GM23338 (cell line): ENCODE data around the gene LRRC4. TPM values are rescaled to one million over a fixed set of nuclear protein-coding genes. Genes with fewer than 3 reads are reported as not detected.

Experiments
- ATAC-seq: fragments of 200-7000 bp; cut with Tn5 transposase; 3 replicates; pipeline ENCODE4 v1.9.1; 2020
- DNase-seq: peaks from one replicate; pipeline ENCODE4 v3.0.0-alpha.2; 2015; ENCODE audit warnings: low spot score
- H2AFZ ChIP-seq: fragments of 200-600 bp; sonication (generic); 2 replicates; pipeline ENCODE4 v1.8.0; 2016; ENCODE audit warnings: antibody characterized with exemption, mild to moderate bottlenecking, moderate library complexity
- H3F3A ChIP-seq: fragments of 200-600 bp; sonication (generic); replicated peaks from 2 replicates; pipeline ENCODE4 v1.8.0; 2017; ENCODE audit warnings: antibody characterized with exemption, mixed run types, low read depth
- H3K27ac ChIP-seq: fragments of 200-600 bp; sonication (generic); 2 replicates; pipeline ENCODE4 v1.6.1; 2016; ENCODE audit warnings: low read depth
- H3K27me3 ChIP-seq: fragments of 200-600 bp; sonication (generic); 2 replicates; pipeline ENCODE4 v1.8.0; 2016; ENCODE audit warnings: mild to moderate bottlenecking, mixed run types, moderate library complexity; ENCODE audit not compliant: insufficient read depth
- H3K36me3 ChIP-seq: fragments of 200-600 bp; sonication (generic); 2 replicates; pipeline ENCODE4 v1.8.0; 2016; ENCODE audit warnings: mild to moderate bottlenecking; ENCODE audit not compliant: insufficient read depth
- H3K4me1 ChIP-seq: fragments of 200-600 bp; sonication (generic); 2 replicates; pipeline ENCODE4 v1.8.0; 2016; ENCODE audit warnings: mild to moderate bottlenecking, moderate library complexity; ENCODE audit not compliant: insufficient read depth
- H3K4me2 ChIP-seq: fragments of 200-600 bp; sonication (generic); 2 replicates; pipeline ENCODE4 v1.7.1; 2017; ENCODE audit warnings: mixed run types
- H3K4me3 ChIP-seq: fragments of 200-600 bp; sonication (generic); 2 replicates; pipeline ENCODE4 v1.6.1; 2016; ENCODE audit warnings: mixed run types
- H3K79me2 ChIP-seq: fragments of 200-600 bp; sonication (generic); replicated peaks from 2 replicates; pipeline ENCODE4 v1.8.0; 2017; ENCODE audit warnings: mild to moderate bottlenecking; ENCODE audit not compliant: insufficient read depth
- H3K9me2 ChIP-seq: fragments of 200-600 bp; sonication (generic); 2 replicates; pipeline ENCODE4 v1.8.0; 2017; ENCODE audit not compliant: insufficient read depth
- H4K20me1 ChIP-seq: fragments of 200-600 bp; sonication (generic); replicated peaks from 2 replicates; pipeline ENCODE4 v1.8.0; 2017; ENCODE audit warnings: mild to moderate bottlenecking; ENCODE audit not compliant: insufficient read depth
- H3K27ac Mint-ChIP-seq: 2 replicates; pipeline ENCODE4 v1.8.0; 2020; ENCODE audit warnings: inconsistent platforms, mild to moderate bottlenecking, moderate library complexity, mixed read lengths
- H3K27me3 Mint-ChIP-seq: 3 replicates; pipeline ENCODE4 v1.8.0; 2022; ENCODE audit warnings: low read depth, mild to moderate bottlenecking, moderate library complexity, mixed read lengths, inconsistent platforms; ENCODE audit not compliant: insufficient read depth, poor library complexity
- H3K36me3 Mint-ChIP-seq: 3 replicates; pipeline ENCODE4 v1.8.0; 2021; ENCODE audit warnings: low read depth, mild to moderate bottlenecking, inconsistent platforms, moderate library complexity, mixed read lengths
- H3K4me1 Mint-ChIP-seq: 3 replicates; pipeline ENCODE4 v1.8.0; 2020; ENCODE audit warnings: mild to moderate bottlenecking, inconsistent platforms, mixed read lengths
- H3K4me3 Mint-ChIP-seq: 3 replicates; pipeline ENCODE4 v1.8.0; 2021; ENCODE audit warnings: moderate library complexity, mild to moderate bottlenecking, inconsistent platforms, mixed read lengths
- H3K9me3 Mint-ChIP-seq: 3 replicates; pipeline ENCODE4 v1.8.0; 2020; ENCODE audit warnings: moderate library complexity, mild to moderate bottlenecking, inconsistent platforms, mixed read lengths
- CREB1 ChIP-seq: fragments of 250-450 bp; sonication (Bioruptor Pico); IDR thresholded peaks from 2 replicates; pipeline ENCODE4 v1.5.0; 2020; ENCODE audit warnings: low read depth, mild to moderate bottlenecking, moderate library complexity
- EZH2 ChIP-seq: fragments of 200-600 bp; sonication (generic); IDR thresholded peaks from one replicate; pipeline ENCODE4 v1.8.0; 2017; ENCODE audit warnings: antibody characterized with exemption, mild to moderate bottlenecking, low read depth; ENCODE audit not compliant: unreplicated experiment
- JUNB ChIP-seq: IDR thresholded peaks from one replicate; pipeline ENCODE4 v1.6.1; 2016; ENCODE audit warnings: antibody characterized with exemption; ENCODE audit not compliant: unreplicated experiment
- POLR2AphosphoS5 ChIP-seq: IDR thresholded peaks from 2 replicates; pipeline ENCODE4 v1.6.1; 2016; ENCODE audit warnings: antibody characterized with exemption, low read depth
- REST ChIP-seq: IDR thresholded peaks from one replicate; pipeline ENCODE4 v1.6.1; 2018; ENCODE audit warnings: antibody characterized with exemption; ENCODE audit not compliant: unreplicated experiment
- STAT1 ChIP-seq: IDR thresholded peaks from one replicate; pipeline ENCODE4 v1.6.1; 2016; ENCODE audit warnings: antibody characterized with exemption; ENCODE audit not compliant: unreplicated experiment
- ZNF114 ChIP-seq: fragments of 250-450 bp; sonication (Bioruptor Pico); IDR thresholded peaks from 2 replicates; pipeline ENCODE4 v1.5.0; 2020; ENCODE audit warnings: mild to moderate bottlenecking, moderate library complexity
- ZNF331 ChIP-seq: fragments of 250-450 bp; sonication (Bioruptor Pico); IDR thresholded peaks from 2 replicates; pipeline ENCODE4 v1.5.0; 2020; ENCODE audit warnings: low read depth, mild to moderate bottlenecking, moderate library complexity
- polyA plus RNA-seq: library from polyadenylated mRNA; unstranded; fragments of >200 nt; fragmentation: Nextera tagmentation; extraction: Ambion mirVana; gene quantifications from 2 replicates; pipeline ENCODE4 v1.2.1, GENCODE V29; 2016
- total RNA-seq: library from RNA; depleted of rRNA; stranded (reverse); fragments of >200 nt; shearing (Covaris generic); gene quantifications from 2 replicates; pipeline ENCODE4 v1.2.3, GENCODE V29; 2014
- TF ChIP-seq, protein P1 (sequence below): IDR thresholded peaks from 2 replicates; pipeline ENCODE4 v1.6.1; 2016; ENCODE audit warnings: antibody characterized with exemption
- TF ChIP-seq, protein P2 (sequence below), 2 experiments: fragments of 200-600 bp in 1 of 2; sonication (generic) in 1 of 2; conservative IDR thresholded peaks; 2 replicates each; pipeline versions ENCODE4 v1.5.1 to v1.6.1; 2016 to 2017; ENCODE audit warnings: antibody characterized with exemption in 2 of 2, low read depth in 2 of 2, mild to moderate bottlenecking in 2 of 2, moderate library complexity in 1 of 2

The LRRC4 gene
- total and polyA plus RNA-seq, 2 experiments from 2014 or later, result 1.9 to 5.2 TPM

DNA sequence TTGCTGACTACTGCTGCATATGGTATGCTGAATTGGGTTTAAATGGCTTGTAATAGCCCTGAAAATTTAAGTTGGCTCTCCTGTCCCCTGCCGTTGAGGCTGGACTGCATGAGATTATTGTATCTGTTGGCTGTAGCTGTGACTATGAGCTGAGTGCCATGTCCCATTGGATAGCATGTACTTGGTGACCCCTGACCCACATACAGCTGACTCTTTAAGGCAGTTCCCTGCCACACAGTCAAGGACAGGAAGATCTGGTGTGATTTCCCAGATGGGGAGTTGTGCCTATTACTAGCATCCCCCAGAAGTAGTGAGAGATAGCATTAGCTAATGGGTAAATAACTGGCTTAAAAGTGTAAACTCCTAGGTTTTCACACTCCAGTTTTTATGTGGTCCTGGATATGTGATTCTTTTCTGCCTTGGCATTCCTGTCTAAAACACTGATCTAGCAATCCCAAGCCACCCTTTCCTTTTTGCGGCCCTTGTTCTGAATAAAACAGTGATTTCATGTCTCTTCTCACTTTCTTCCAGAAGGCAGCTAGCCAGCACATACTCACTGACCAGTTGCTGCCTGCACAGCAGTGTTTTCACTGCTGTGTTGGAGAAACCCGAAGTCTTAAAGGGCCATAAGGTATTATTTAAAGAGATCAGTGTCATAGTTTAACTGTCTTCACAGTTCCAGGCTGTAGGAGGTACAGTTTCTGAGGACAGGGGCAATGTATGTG, 35.9 kb downstream of the LRRC4 start:
- Histone ChIP-seq H3K27me3 (no peaks in the 10 kb centered on the region), H4K20me1 (peaks cover 6% of the 10 kb centered on the region; the same call in 1 of the 2 replicates), H3F3A (no peaks in the 10 kb centered on the region), H3K36me3 (peaks cover 8% of the 10 kb centered on the region), H3K79me2 (peaks cover 6% of the 10 kb centered on the region), H3K9me2 (no peaks in the 10 kb centered on the region), H2AFZ (no peak overlapping the region), H3K27ac (peak overlapping the region; percentile 74; the same call in 1 of the 2 replicates), H3K4me1 (peaks cover 17% of the 10 kb centered on the region), H3K4me2 (no peak overlapping the region), H3K4me3 (no peak overlapping the region)
- Mint-ChIP-seq H3K4me1 (peaks cover 42% of the 10 kb centered on the region), H3K9me3 (no peaks in the 10 kb centered on the region), H3K27ac (peak overlapping the region; percentile 38; the same call in 1 of the 2 replicates), H3K36me3 (peaks cover 15% of the 10 kb centered on the region), H3K4me3 (no peak overlapping the region), H3K27me3 (peaks cover 2% of the 10 kb centered on the region)
- no peak for TF ChIP-seq POLR2AphosphoS5
- TF ChIP-seq STAT1, result no peak
- TF ChIP-seq, protein P1, sequence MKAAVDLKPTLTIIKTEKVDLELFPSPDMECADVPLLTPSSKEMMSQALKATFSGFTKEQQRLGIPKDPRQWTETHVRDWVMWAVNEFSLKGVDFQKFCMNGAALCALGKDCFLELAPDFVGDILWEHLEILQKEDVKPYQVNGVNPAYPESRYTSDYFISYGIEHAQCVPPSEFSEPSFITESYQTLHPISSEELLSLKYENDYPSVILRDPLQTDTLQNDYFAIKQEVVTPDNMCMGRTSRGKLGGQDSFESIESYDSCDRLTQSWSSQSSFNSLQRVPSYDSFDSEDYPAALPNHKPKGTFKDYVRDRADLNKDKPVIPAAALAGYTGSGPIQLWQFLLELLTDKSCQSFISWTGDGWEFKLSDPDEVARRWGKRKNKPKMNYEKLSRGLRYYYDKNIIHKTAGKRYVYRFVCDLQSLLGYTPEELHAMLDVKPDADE, result no peak
- no peak for DNase-seq
- no peak; the same call in 1 of the 3 replicates for ATAC-seq

- Histone ChIP-seq H3K4me2 (no peak overlapping the region), H3K4me1 (peaks cover 17% of the 10 kb centered on the region), H3K9me2 (no peaks in the 10 kb centered on the region), H3F3A (no peaks in the 10 kb centered on the region), H4K20me1 (peaks cover 7% of the 10 kb centered on the region; the same call in 1 of the 2 replicates), H3K36me3 (peaks cover 8% of the 10 kb centered on the region), H3K27me3 (no peaks in the 10 kb centered on the region), H3K27ac (no peak overlapping the region), H3K4me3 (no peak overlapping the region), H3K79me2 (peaks cover 6% of the 10 kb centered on the region), H2AFZ (no peak overlapping the region)
- no peak for ATAC-seq
- Mint-ChIP-seq H3K9me3 (no peaks in the 10 kb centered on the region), H3K27ac (no peak overlapping the region), H3K27me3 (peaks cover 2% of the 10 kb centered on the region), H3K36me3 (peaks cover 15% of the 10 kb centered on the region), H3K4me3 (no peak overlapping the region), H3K4me1 (peaks cover 42% of the 10 kb centered on the region)
- TF ChIP-seq EZH2 (no peak), ZNF114 (no peak), CREB1 (CRISPR knock-in tag) (no peak), REST (no peak), POLR2AphosphoS5 (no peak), ZNF331 (no peak), STAT1 (no peak), JUNB (no peak)
- TF ChIP-seq, protein P2, sequence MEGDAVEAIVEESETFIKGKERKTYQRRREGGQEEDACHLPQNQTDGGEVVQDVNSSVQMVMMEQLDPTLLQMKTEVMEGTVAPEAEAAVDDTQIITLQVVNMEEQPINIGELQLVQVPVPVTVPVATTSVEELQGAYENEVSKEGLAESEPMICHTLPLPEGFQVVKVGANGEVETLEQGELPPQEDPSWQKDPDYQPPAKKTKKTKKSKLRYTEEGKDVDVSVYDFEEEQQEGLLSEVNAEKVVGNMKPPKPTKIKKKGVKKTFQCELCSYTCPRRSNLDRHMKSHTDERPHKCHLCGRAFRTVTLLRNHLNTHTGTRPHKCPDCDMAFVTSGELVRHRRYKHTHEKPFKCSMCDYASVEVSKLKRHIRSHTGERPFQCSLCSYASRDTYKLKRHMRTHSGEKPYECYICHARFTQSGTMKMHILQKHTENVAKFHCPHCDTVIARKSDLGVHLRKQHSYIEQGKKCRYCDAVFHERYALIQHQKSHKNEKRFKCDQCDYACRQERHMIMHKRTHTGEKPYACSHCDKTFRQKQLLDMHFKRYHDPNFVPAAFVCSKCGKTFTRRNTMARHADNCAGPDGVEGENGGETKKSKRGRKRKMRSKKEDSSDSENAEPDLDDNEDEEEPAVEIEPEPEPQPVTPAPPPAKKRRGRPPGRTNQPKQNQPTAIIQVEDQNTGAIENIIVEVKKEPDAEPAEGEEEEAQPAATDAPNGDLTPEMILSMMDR (conservative IDR thresholded peaks at IDR 0.05; ENCODE audit: low read depth in 2 of 2), result no peak
- TF ChIP-seq, protein P1, result no peak
- DNase-seq, result no peak
Measured at GRCh38 chr7:127993987-127994386, 37.2 kb downstream of the LRRC4 start.
